Neural crest cell (in vitro differentiated cells): ENCODE data around the gene ACAT2. TPM values are rescaled to one million over a fixed set of nuclear protein-coding genes. Genes with fewer than 3 reads are reported as not detected.
"Not testable (repeated sequence)": the region's sequence is repeated elsewhere in the genome, so short reads cannot be mapped to it uniquely, and the experiment has no call there.

Experiments used
- DNase-seq: peaks from one replicate; pipeline ENCODE4 v3.0.0; 2021; ENCODE audit warnings: low read depth, mixed read lengths, low spot score
- H3K27ac Mint-ChIP-seq: one replicate; pipeline ENCODE4 v1.8.0; 2021; ENCODE audit warnings: mild to moderate bottlenecking, mixed read lengths; ENCODE audit not compliant: unreplicated experiment
- H3K27me3 Mint-ChIP-seq: 2 replicates; pipeline ENCODE4 v1.8.0; 2021; ENCODE audit warnings: low read depth, mild to moderate bottlenecking, mixed read lengths
- H3K36me3 Mint-ChIP-seq: 2 replicates; pipeline ENCODE4 v1.8.0; 2021; ENCODE audit warnings: low read depth, mild to moderate bottlenecking, mixed read lengths
- H3K4me1 Mint-ChIP-seq: 2 replicates; pipeline ENCODE4 v1.8.0; 2021; ENCODE audit warnings: mixed read lengths
- H3K4me3 Mint-ChIP-seq: one replicate; pipeline ENCODE4 v1.8.0; 2021; ENCODE audit warnings: mild to moderate bottlenecking, mixed read lengths
- H3K9me3 Mint-ChIP-seq: 2 replicates; pipeline ENCODE4 v1.8.0; 2021; ENCODE audit warnings: mixed read lengths
- CTCF ChIP-seq: fragments of 200-600 bp; sonication (generic); conservative IDR thresholded peaks from 2 replicates; pipeline ENCODE4 v1.5.0; 2021; ENCODE audit warnings: antibody characterized with exemption, mild to moderate bottlenecking
- total RNA-seq: library from RNA; stranded (reverse); gene quantifications from 2 replicates; pipeline ENCODE4 v1.2.1, GENCODE V29; 2021

Gene ACAT2
- total RNA-seq, 1 donor from 2014 or later = 443 TPM

DNA sequence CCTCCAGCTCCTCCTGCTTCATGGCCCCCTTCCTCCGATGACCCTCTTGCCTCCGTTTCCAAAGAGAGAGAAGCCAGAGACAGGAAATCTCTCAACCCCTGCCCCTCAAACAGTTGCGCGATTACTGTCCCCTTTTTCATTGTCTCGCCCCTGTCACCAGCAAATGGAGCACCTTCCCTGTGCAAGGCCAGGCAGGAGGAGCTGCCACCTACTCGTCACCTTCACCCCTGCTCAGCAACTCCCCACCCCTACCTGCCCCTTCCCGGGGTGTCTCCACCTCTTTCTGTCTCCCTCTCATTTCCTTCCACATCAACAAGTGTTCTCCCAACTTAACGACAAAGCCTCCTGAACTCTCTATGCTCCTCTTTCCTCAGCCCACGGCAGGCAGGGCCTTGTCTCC, 51.9 kb downstream of the ACAT2 start:
- H3K4me1 Mint-ChIP-seq = peaks cover 17% of the 10 kb centered on the region
- no peak overlapping the region for H3K27ac Mint-ChIP-seq
- DNase-seq = no peak
- no peaks in the 10 kb centered on the region for H3K36me3 Mint-ChIP-seq
- no peak overlapping the region for H3K4me3 Mint-ChIP-seq
- H3K9me3 Mint-ChIP-seq = no peaks in the 10 kb centered on the region
- TF ChIP-seq CTCF = no peak
- H3K27me3 Mint-ChIP-seq = peaks cover 2% of the 10 kb centered on the region

- H3K36me3 Mint-ChIP-seq = no peaks in the 10 kb centered on the region
- no peak for DNase-seq
- H3K9me3 Mint-ChIP-seq = no peaks in the 10 kb centered on the region
- H3K4me1 Mint-ChIP-seq = peaks cover 23% of the 10 kb centered on the region
- no peak overlapping the region for H3K4me3 Mint-ChIP-seq
- H3K27me3 Mint-ChIP-seq = peaks cover 6% of the 10 kb centered on the region
- H3K27ac Mint-ChIP-seq = peak overlapping the region; percentile 82
- no peak for TF ChIP-seq CTCF
Measured at GRCh38 chr6:159815410-159815809, 53.6 kb downstream of the ACAT2 start.

GRCh38 chr6:159816775-159817174, 54.9 kb downstream of the ACAT2 start:
- not testable (repeated sequence) for DNase-seq, H3K27me3 Mint-ChIP-seq, H3K36me3 Mint-ChIP-seq, H3K9me3 Mint-ChIP-seq, H3K27ac Mint-ChIP-seq, H3K4me3 Mint-ChIP-seq
- H3K4me1 Mint-ChIP-seq = peaks cover 20% of the 10 kb centered on the region

DNA sequence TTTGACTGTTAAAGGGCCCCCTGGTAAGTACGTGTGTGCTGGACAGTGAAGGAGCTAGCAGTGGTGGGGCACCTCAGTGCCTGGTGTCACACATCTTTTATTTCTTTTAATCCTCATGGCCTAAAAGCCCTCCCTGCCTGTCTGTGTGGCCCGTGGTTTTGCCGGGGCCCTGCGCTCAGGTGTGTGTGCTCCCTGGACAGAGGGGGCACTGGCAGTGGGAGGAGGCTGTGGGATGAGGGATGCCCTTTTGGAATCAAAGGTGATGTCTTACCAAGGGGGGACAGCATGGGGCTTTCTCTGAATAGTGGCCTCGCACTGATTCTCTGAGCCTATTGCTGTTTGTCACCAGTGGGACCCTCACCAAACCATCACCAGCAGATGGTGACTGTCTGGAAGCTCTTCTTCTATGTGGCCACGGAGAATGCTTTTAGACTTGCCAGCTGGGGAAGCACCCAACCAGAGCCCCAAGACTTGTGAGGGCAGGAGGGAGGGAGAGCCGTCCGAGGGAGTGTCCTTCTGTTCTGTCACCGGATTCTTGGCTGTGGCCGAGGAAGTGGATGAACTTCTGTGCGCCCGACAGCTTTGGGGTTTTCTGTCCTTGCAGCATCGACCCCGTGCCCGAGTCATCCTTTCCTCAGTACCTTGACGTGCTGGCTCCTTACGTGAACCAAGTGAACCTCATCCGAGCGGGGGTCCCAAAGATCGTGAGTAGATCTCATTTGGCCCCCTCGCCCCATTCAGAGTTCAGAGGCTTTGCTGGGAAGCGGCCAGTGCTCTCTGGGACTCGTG, 56.3 kb downstream of the ACAT2 start:
- TF ChIP-seq CTCF = no peak

DNA sequence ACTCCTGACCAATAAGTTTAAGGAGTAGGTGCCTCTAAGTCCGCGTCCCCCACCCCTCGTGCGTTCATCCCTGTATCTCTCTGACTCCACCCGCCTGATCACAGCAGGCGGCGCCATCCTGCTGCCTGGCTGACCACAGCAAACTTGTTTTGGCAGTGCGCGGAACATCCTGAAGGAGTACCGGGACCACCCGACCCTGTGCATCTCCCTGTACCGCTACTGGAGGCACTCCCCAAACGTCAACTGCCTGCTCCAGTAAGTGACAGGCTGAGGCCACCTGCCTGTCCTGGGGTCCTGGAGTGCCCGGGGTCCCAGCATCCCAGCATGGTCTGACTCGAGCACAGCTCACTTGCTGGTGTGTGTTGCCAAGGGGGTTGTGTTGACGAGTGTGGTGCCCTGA, 57.3 kb downstream of the ACAT2 start:
- Mint-ChIP-seq H3K36me3 (no peaks in the 10 kb centered on the region), H3K4me3 (no peak overlapping the region), H3K27me3 (peaks cover 6% of the 10 kb centered on the region), H3K27ac (no peak overlapping the region), H3K4me1 (peaks cover 20% of the 10 kb centered on the region), H3K9me3 (no peaks in the 10 kb centered on the region)
- TF ChIP-seq CTCF = no peak
- DNase-seq = no peak

More for the DNA sequence above, 56.3 kb downstream of the ACAT2 start:
- Mint-ChIP-seq H3K4me3 (no peak overlapping the region), H3K27me3 (peaks cover 6% of the 10 kb centered on the region), H3K27ac (no peak overlapping the region), H3K9me3 (no peaks in the 10 kb centered on the region), H3K36me3 (no peaks in the 10 kb centered on the region), H3K4me1 (peaks cover 20% of the 10 kb centered on the region)
- DNase-seq = no peak

- H3K9me3 Mint-ChIP-seq = no peaks in the 10 kb centered on the region
Measured at GRCh38 chr6:159819932-159820640, 58.2 kb downstream of the ACAT2 start.

More at GRCh38 chr6:159819932-159820640, 58.2 kb downstream of the ACAT2 start:
- TF ChIP-seq CTCF = no peak
- H3K27me3 Mint-ChIP-seq = peaks cover 6% of the 10 kb centered on the region
- DNase-seq = peak; percentile 11
- no peaks in the 10 kb centered on the region for H3K36me3 Mint-ChIP-seq
- peak overlapping the region; percentile 23 for H3K27ac Mint-ChIP-seq
- H3K4me1 Mint-ChIP-seq = peaks cover 19% of the 10 kb centered on the region
- no peak overlapping the region for H3K4me3 Mint-ChIP-seq
